Measurements from ENCODE around the gene ZBTB16.
A peak's percentile ranks its signal among the peaks of the same experiment; 100 is the strongest.

The ZBTB16 gene

GRCh38 chr11:114152785-114153184, 93.3 kb downstream of the ZBTB16 start:
- DNase-seq (ENCODE audit: low read depth in 2 of 2) = no peak

GRCh38 chr11:114153224-114153623, 93.7 kb downstream of the ZBTB16 start:
- DNase-seq (ENCODE audit: low read depth in 2 of 2) = no peak

DNA sequence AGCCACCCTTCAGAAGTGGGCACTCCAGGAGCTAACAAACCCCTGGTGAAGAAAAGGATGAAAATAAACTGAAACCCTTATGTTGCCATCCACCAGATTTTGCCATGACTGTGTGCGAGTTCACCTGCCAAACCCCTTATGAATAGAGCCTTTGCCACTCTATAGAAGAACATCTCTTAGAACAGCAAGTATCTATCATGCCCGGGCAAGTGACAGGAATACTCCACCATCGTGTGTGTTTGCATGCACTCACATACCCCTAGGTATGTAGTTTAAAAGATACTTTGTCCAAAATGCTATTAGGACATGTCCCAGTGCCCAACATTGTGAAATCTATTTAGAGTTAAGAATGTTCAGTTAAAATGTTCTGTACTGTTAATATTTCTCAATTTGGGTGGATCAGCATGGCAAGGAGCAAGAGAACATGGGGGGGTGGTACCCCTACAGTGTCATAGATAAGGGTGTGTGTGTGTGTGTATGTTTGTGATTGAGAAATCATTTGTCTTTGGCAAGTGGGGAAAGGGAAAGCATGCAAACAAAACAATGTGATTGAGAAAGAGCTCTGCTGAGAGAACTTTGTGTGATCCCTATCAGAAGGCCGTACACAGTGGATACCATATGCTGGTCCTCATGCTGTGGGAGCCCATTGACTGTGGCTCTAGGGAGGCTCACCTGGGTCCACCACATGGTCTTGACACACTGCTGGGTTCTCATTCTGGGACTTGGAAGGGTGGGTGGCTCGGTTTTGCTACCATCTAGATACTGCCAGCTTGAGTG, 94.9 kb downstream of the ZBTB16 start:
- no peak for DNase-seq (ENCODE audit: low read depth in 2 of 2)

- no peak for DNase-seq (ENCODE audit: low read depth in 2 of 2)
These were observed 95.6 kb downstream of the ZBTB16 start for GRCh38 chr11:114155116-114155515.

GRCh38 chr11:114156131-114156581, 96.6 kb downstream of the ZBTB16 start:
- DNase-seq (ENCODE audit: low read depth in 2 of 2) = no peak

DNA sequence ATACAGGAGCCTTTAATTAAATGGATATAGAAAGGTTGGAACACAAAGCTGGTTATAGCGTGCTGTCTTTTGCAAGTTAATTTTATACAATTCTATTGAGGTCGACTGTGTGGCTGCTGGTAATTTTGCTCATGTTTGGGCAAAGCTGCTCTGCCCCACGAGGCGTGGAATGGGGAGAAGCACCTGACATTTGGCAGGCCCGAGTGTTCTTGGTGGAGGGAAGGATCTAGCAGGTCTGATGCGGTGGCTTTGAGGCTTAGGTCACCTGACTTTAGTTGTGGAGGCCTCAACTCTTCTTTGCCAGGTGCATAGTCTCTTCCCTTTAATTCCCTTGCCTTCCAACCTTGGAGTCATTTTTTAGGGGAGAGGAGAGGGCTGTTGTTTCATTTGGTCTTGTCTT, 97.3 kb downstream of the ZBTB16 start:
- DNase-seq (ENCODE audit: low read depth in 2 of 2) = no peak

GRCh38 chr11:114157476-114158050, 98.1 kb downstream of the ZBTB16 start:
- DNase-seq (ENCODE audit: low read depth in 2 of 2) = no peak

DNA sequence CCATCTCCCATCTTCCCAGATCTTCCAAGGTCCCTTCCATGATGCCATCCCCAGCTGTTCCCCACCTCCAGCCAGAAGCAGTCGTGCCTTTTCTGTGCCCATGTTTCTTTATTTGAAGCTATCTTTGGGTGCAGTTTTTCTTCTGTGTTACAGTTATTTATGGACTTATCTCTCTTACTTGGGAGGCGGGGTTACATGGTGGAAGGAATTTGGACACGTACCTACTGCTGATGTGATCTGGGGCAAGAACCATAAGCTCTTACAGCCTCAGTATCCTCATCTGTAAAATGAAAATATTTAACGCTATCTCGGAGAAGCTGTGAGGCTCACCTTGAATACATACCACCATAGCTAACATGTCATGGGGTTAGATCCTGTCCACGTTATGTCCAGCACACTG, 98.9 kb downstream of the ZBTB16 start:
- DNase-seq (ENCODE audit: low read depth in 2 of 2) = no peak

DNA sequence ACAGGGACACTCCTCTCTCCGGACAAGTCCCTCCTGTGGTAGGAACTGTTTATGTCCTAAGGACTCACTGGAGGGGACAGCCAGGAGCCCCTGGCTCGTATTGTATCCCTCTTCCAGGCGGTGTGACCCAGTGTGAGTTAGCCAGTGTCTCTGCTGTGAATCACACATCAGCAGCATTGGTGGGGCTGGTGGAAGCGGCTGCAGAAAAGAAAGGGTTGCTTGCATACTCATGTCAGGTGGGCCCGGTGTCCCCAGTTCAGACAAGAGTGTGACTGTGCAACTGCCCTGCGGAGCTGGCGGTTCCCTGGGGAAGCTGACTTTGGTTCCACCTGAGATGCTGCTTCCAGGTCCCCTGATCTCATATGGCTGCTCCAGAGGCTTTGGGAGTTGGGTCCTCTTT, 99.4 kb downstream of the ZBTB16 start:
- no peak for DNase-seq (ENCODE audit: low read depth in 2 of 2)

- DNase-seq (ENCODE audit: low read depth in 2 of 2) = no peak
These were observed 99.8 kb downstream of the ZBTB16 start for GRCh38 chr11:114159320-114159719.

DNA sequence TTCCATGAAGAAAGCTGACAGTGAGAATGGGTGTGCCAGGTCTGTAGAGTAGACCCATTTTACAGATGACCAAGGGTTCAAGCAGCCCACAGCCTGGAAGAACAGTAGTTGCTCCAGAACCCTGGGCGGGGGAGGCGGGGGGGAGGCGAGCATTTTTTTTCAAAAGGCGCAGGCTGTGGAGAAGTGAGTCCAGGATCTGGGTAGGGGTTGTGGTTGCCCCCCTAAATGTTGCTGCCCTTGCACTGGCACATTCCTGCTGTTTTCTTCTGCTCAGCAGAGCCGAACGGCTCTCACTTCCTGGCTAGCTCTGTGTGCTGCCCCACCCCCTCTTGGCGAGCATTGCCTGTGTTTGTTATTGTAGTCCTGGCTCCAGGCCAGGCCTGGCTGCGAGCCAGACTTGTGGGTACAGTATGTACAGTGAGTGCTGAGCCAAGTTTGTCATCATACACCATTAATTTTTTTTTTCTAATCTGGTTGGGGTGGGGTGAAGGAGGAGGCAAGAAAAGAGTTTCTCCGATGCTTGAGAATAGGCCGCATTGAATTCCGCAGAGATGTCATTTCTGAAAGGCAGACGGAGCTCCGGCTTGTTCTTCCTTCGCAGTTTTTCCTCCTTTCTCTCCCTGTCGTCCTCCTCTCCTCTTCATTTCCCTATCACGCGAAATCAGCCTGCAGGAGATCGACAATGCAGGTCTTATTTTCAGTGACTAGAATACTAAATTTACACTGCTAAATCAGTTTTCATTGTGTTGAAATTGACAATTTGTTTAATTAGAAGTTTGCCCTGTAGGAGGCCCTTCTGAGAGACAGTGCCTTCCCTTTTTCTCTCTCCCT, 100.5 kb downstream of the ZBTB16 start:
- DNase-seq (ENCODE audit: low read depth in 2 of 2) = peak; percentile 88 to 89

- no peak for DNase-seq (ENCODE audit: low read depth in 2 of 2)
These were observed 101.4 kb downstream of the ZBTB16 start for GRCh38 chr11:114160894-114161293.

- no peak for DNase-seq (ENCODE audit: low read depth in 2 of 2)
These were observed 102.2 kb downstream of the ZBTB16 start for GRCh38 chr11:114161486-114162250.

DNA sequence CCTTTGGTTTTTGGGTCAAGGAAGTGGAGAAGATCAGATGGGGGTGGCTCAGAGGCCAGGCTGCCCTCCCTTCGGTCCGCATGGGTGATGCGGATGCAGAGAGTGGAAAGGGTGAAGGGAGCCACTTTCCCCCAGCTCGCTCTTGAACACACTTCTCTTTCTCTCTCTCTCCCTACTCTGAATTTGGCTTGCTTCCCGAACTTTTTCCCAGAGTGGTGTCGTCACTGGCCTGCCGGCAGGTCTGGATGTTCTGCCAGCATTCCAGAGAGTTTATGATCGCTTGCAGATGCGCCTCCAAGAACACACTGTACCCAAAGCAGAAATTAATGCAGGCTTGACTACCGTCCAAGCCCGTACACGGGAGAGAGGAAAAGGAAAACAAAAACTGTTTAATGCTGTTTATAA, 103.2 kb downstream of the ZBTB16 start:
- no peak for DNase-seq (ENCODE audit: low read depth in 2 of 2)

GRCh38 chr11:114163229-114163631, 103.7 kb downstream of the ZBTB16 start:
- no peak for DNase-seq (ENCODE audit: low read depth in 2 of 2)

DNA sequence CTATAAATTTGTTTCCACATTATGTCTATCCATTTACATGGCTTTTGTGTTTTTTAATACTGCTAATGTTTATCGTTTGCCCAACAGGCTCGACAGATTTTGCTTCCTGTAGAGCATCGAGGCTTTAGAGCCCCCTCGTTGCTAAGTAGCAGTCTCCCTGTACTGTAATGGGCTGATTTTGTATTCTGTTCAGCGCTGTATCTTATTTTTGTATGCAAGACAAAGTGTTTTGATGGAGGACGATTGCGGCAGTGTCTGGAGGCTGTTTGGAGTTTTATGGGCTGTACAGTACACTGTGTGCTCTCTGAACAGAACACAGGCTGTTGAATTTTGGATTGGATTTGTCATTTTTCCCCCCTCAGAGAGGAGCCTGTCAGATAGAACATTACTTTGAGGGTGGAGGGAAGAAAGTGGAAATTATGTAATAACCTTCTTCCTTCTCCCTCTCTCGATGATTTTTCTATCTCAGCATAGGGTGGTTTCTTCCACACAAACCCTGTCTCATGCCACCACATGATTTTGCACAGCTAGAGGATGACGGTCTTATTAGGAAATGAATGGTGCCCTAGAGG, 104.4 kb downstream of the ZBTB16 start:
- DNase-seq (ENCODE audit: low read depth in 2 of 2) = no peak

DNA sequence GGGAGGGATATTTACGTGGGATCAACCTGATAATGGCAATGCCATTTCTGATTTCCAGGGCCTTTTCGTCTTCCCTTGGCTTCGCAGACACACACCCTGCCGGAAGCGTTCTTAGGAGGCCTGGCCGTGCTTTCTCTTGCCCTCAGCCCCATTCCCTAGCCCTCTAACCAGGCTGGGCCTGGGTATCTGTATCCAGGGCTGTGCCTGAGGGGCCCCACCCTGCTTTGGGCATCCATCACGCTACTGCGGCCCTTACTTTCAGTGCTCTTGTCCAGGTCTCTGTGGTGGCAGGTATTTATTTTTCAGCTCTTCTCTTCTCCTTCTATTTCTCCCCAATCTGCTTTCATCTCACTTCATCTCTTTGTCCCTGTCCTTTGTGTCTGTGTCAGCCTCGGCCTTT, 105.0 kb downstream of the ZBTB16 start:
- no peak for DNase-seq (ENCODE audit: low read depth in 2 of 2)

- DNase-seq (ENCODE audit: low read depth in 2 of 2) = no peak
These were observed 106.1 kb downstream of the ZBTB16 start for GRCh38 chr11:114165326-114166230.

DNA sequence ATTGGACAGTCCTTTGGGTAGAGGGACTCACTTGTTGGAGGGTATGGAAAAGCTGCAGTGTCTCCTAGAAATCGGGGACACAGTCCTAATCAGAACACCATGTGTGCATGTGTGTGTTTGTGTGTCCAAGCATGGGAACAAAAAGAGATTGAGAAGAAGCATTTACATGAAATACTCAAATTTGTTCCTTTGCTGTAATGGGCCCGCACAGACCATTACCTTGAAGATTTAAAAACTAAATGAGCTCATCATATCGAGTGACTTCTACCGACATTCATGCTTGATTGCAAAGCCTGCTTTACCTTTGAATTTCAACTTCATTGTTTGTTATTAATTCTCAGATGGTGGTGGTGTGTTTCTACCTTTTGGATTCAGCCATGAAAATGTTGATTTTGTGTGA, 106.9 kb downstream of the ZBTB16 start:
- no peak for DNase-seq (ENCODE audit: low read depth in 2 of 2)

DNA sequence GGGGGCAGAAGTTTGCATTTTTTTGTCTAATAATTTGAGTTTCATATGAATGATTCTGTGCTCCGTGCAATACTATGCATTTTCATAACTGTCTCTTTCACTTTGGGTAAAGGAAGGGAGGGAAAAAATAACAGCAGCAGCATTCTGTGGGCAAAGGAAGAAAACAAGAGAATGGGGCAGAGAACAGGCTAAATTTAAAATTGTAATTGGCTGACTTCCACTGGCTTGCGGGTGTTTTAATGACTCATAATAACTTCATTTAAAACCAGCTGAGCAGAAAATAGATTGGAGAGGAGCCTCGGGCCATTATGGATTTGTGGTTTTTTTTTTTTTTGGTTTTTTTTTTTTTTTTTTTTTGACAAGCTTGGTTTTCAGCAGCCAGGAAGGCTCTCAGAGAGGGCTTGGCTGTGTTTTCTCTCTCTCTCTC, 107.4 kb downstream of the ZBTB16 start:
- DNase-seq (ENCODE audit: low read depth in 2 of 2) = no peak

Measured in stimulated activated CD8-positive, alpha-beta memory T cell treated with anti-CD3 and anti-CD28 coated beads, Interleukin-2, amount 100 ng/mL, for 1 hour (primary cell).